PFSK-1 (cell line): ENCODE measurements around the gene HINT2.

ENCODE experiments used
- FOXP2 ChIP-seq: optimal IDR thresholded peaks from 2 replicates; pipeline ENCODE3; 2011; ENCODE audit warnings: borderline replicate concordance, control low read depth, inconsistent platforms; ENCODE audit not compliant: insufficient read depth; ENCODE audit errors: extremely low read length, extremely low read depth
- POLR2AphosphoS5 ChIP-seq: IDR thresholded peaks from 2 replicates; pipeline ENCODE4 v1.6.1; 2012; ENCODE audit warnings: low read depth, mild to moderate bottlenecking, control low read depth, low read length, moderate library complexity
- REST ChIP-seq, 2 experiments: IDR thresholded peaks; 2 replicates each; pipeline versions ENCODE4 v1.6.1 to v1.8.0; 2011 to 2012; ENCODE audit warnings: low read depth in 2 of 2, low read length in 2 of 2, control low read depth in 1 of 2, inconsistent platforms in 1 of 2, mild to moderate bottlenecking in 1 of 2, moderate library complexity in 1 of 2; ENCODE audit not compliant: insufficient read depth in 1 of 2

- TF ChIP-seq POLR2AphosphoS5 = no peak
- TF ChIP-seq REST (IDR thresholded peaks at IDR 0.05; ENCODE audit: insufficient read depth in 1 of 2, low read depth in 2 of 2, low read length in 2 of 2) = no peak
- no peak for TF ChIP-seq FOXP2
Measured at GRCh38 chr9:35852876-35853865, 38.3 kb upstream of the HINT2 start.
